ENCODE results near the gene CLIP4. TPM values are rescaled to one million over a fixed set of nuclear protein-coding genes. Genes with fewer than 3 reads are reported as not detected.

Gene CLIP4
- total and polyA plus RNA-seq, 2 donors: 12.5 to 28.2 TPM

GRCh38 chr2:29223851-29224692 is 108.9 kb downstream of the CLIP4 start:
- WGBS: 84% methylated on average over 7 of the region's 7 CpGs
- H3K36me3 ChIP-seq (ENCODE audit: control insufficient read depth in 2 of 2, insufficient read depth in 2 of 2, low read length in 1 of 2): no peaks in the 10 kb centered on the region
- no peak for DNase-seq (ENCODE audit: low read depth in 6 of 9, low spot score in 9 of 9)
- H3K4me1 ChIP-seq (ENCODE audit: control insufficient read depth in 2 of 2, insufficient read depth in 2 of 2, low read length in 2 of 2): no peaks in the 10 kb centered on the region
- H3K4me3 ChIP-seq (ENCODE audit: low read length in 2 of 2): no peak overlapping the region
- H3K27me3 ChIP-seq (ENCODE audit: control insufficient read depth in 2 of 2, insufficient read depth in 1 of 2, low read length in 1 of 2): peaks cover 0 to 2% of the 10 kb centered on the region in 2 donors
- no peak overlapping the region for H3K27ac ChIP-seq (ENCODE audit: low read depth in 1 of 2, low read length in 1 of 2)
- H3K9me3 ChIP-seq (ENCODE audit: control insufficient read depth in 2 of 2, insufficient read depth in 1 of 2, low read length in 1 of 2): no peaks in the 10 kb centered on the region

- Histone ChIP-seq H3K9me3 (ENCODE audit: control insufficient read depth in 2 of 2, insufficient read depth in 1 of 2, low read length in 1 of 2) (no peaks in the 10 kb centered on the region), H3K27ac (ENCODE audit: low read depth in 1 of 2, low read length in 1 of 2) (no peak overlapping the region), H3K4me1 (ENCODE audit: control insufficient read depth in 2 of 2, insufficient read depth in 2 of 2, low read length in 2 of 2) (no peaks in the 10 kb centered on the region), H3K27me3 (ENCODE audit: control insufficient read depth in 2 of 2, insufficient read depth in 1 of 2, low read length in 1 of 2) (peaks cover 0 to 4% of the 10 kb centered on the region in 2 donors), H3K4me3 (ENCODE audit: low read length in 2 of 2) (no peak overlapping the region), H3K36me3 (ENCODE audit: control insufficient read depth in 2 of 2, insufficient read depth in 2 of 2, low read length in 1 of 2) (no peaks in the 10 kb centered on the region)
- WGBS: 92% methylated on average over 17 of the region's 17 CpGs
- no peak for DNase-seq (ENCODE audit: low read depth in 6 of 9, low spot score in 9 of 9)
These were observed 109.7 kb downstream of the CLIP4 start for GRCh38 chr2:29224693-29225551.

- Histone ChIP-seq H3K4me1 (ENCODE audit: control insufficient read depth in 2 of 2, insufficient read depth in 2 of 2, low read length in 2 of 2) (no peaks in the 10 kb centered on the region), H3K27me3 (ENCODE audit: control insufficient read depth in 2 of 2, insufficient read depth in 1 of 2, low read length in 1 of 2) (peaks cover 0 to 4% of the 10 kb centered on the region in 2 donors), H3K9me3 (ENCODE audit: control insufficient read depth in 2 of 2, insufficient read depth in 1 of 2, low read length in 1 of 2) (no peaks in the 10 kb centered on the region), H3K36me3 (ENCODE audit: control insufficient read depth in 2 of 2, insufficient read depth in 2 of 2, low read length in 1 of 2) (no peaks in the 10 kb centered on the region), H3K4me3 (ENCODE audit: low read length in 2 of 2) (no peak overlapping the region), H3K27ac (ENCODE audit: low read depth in 1 of 2, low read length in 1 of 2) (no peak overlapping the region)
- DNase-seq (ENCODE audit: low read depth in 6 of 9, low spot score in 9 of 9): no peak
- 88% methylated on average over 8 of the region's 8 CpGs for WGBS
These were observed 110.6 kb downstream of the CLIP4 start for GRCh38 chr2:29225814-29226213.

GRCh38 chr2:29226375-29226774 is 111.2 kb downstream of the CLIP4 start:
- Histone ChIP-seq H3K36me3 (ENCODE audit: control insufficient read depth in 2 of 2, insufficient read depth in 2 of 2, low read length in 1 of 2) (no peaks in the 10 kb centered on the region), H3K27me3 (ENCODE audit: control insufficient read depth in 2 of 2, insufficient read depth in 1 of 2, low read length in 1 of 2) (peaks cover 0 to 4% of the 10 kb centered on the region in 2 donors), H3K27ac (ENCODE audit: low read depth in 1 of 2, low read length in 1 of 2) (no peak overlapping the region), H3K9me3 (ENCODE audit: control insufficient read depth in 2 of 2, insufficient read depth in 1 of 2, low read length in 1 of 2) (no peaks in the 10 kb centered on the region), H3K4me3 (ENCODE audit: low read length in 2 of 2) (no peak overlapping the region), H3K4me1 (ENCODE audit: control insufficient read depth in 2 of 2, insufficient read depth in 2 of 2, low read length in 2 of 2) (no peaks in the 10 kb centered on the region)
- DNase-seq (ENCODE audit: low read depth in 6 of 9, low spot score in 9 of 9): no peak
- WGBS: 98% methylated on average over 3 of the region's 3 CpGs

- WGBS: 71% methylated on average over 7 of the region's 7 CpGs
These were observed 111.6 kb downstream of the CLIP4 start for GRCh38 chr2:29226808-29227207.

GRCh38 chr2:29227935-29228675 is 112.9 kb downstream of the CLIP4 start:
- no peak overlapping the region for H3K4me3 ChIP-seq (ENCODE audit: low read length in 2 of 2)
- H3K27ac ChIP-seq (ENCODE audit: low read depth in 1 of 2, low read length in 1 of 2): no peak overlapping the region
- peaks cover 0 to 3% of the 10 kb centered on the region in 2 donors for H3K27me3 ChIP-seq (ENCODE audit: control insufficient read depth in 2 of 2, insufficient read depth in 1 of 2, low read length in 1 of 2)
- no peaks in the 10 kb centered on the region for H3K36me3 ChIP-seq (ENCODE audit: control insufficient read depth in 2 of 2, insufficient read depth in 2 of 2, low read length in 1 of 2)
- H3K9me3 ChIP-seq (ENCODE audit: control insufficient read depth in 2 of 2, insufficient read depth in 1 of 2, low read length in 1 of 2): no peaks in the 10 kb centered on the region
- DNase-seq (ENCODE audit: low read depth in 6 of 9, low spot score in 9 of 9): no peak
- 66% methylated on average over 15 of the region's 15 CpGs for whole genome bisulfite sequencing
- no peaks in the 10 kb centered on the region for H3K4me1 ChIP-seq (ENCODE audit: control insufficient read depth in 2 of 2, insufficient read depth in 2 of 2, low read length in 2 of 2)

More at GRCh38 chr2:29226808-29227207, 111.6 kb downstream of the CLIP4 start:
- Histone ChIP-seq H3K27ac (ENCODE audit: low read depth in 1 of 2, low read length in 1 of 2) (no peak overlapping the region), H3K36me3 (ENCODE audit: control insufficient read depth in 2 of 2, insufficient read depth in 2 of 2, low read length in 1 of 2) (no peaks in the 10 kb centered on the region), H3K27me3 (ENCODE audit: control insufficient read depth in 2 of 2, insufficient read depth in 1 of 2, low read length in 1 of 2) (peaks cover 0 to 4% of the 10 kb centered on the region in 2 donors), H3K9me3 (ENCODE audit: control insufficient read depth in 2 of 2, insufficient read depth in 1 of 2, low read length in 1 of 2) (no peaks in the 10 kb centered on the region), H3K4me3 (ENCODE audit: low read length in 2 of 2) (no peak overlapping the region), H3K4me1 (ENCODE audit: control insufficient read depth in 2 of 2, insufficient read depth in 2 of 2, low read length in 2 of 2) (no peaks in the 10 kb centered on the region)
- DNase-seq (ENCODE audit: low read depth in 6 of 9, low spot score in 9 of 9): no peak

- no peaks in the 10 kb centered on the region for H3K36me3 ChIP-seq (ENCODE audit: control insufficient read depth in 2 of 2, insufficient read depth in 2 of 2, low read length in 1 of 2)
- WGBS: 89% methylated on average over 9 of the region's 9 CpGs
- peaks cover 0 to 2% of the 10 kb centered on the region in 2 donors for H3K27me3 ChIP-seq (ENCODE audit: control insufficient read depth in 2 of 2, insufficient read depth in 1 of 2, low read length in 1 of 2)
- no peak for DNase-seq (ENCODE audit: low read depth in 6 of 9, low spot score in 9 of 9)
- H3K4me1 ChIP-seq (ENCODE audit: control insufficient read depth in 2 of 2, insufficient read depth in 2 of 2, low read length in 2 of 2): no peaks in the 10 kb centered on the region
- no peak overlapping the region for H3K27ac ChIP-seq (ENCODE audit: low read depth in 1 of 2, low read length in 1 of 2)
- no peaks in the 10 kb centered on the region for H3K9me3 ChIP-seq (ENCODE audit: control insufficient read depth in 2 of 2, insufficient read depth in 1 of 2, low read length in 1 of 2)
- no peak overlapping the region for H3K4me3 ChIP-seq (ENCODE audit: low read length in 2 of 2)
These were observed 113.7 kb downstream of the CLIP4 start for GRCh38 chr2:29228947-29229346.

GRCh38 chr2:29229640-29230039 is 114.4 kb downstream of the CLIP4 start:
- H3K27me3 ChIP-seq (ENCODE audit: control insufficient read depth in 2 of 2, insufficient read depth in 1 of 2, low read length in 1 of 2): peaks cover 0 to 2% of the 10 kb centered on the region in 2 donors
- no peaks in the 10 kb centered on the region for H3K9me3 ChIP-seq (ENCODE audit: control insufficient read depth in 2 of 2, insufficient read depth in 1 of 2, low read length in 1 of 2)
- 87% methylated on average over 9 of the region's 9 CpGs for WGBS
- no peaks in the 10 kb centered on the region for H3K4me1 ChIP-seq (ENCODE audit: control insufficient read depth in 2 of 2, insufficient read depth in 2 of 2, low read length in 2 of 2)
- H3K4me3 ChIP-seq (ENCODE audit: low read length in 2 of 2): no peak overlapping the region
- no peak for DNase-seq (ENCODE audit: low read depth in 6 of 9, low spot score in 9 of 9)
- H3K36me3 ChIP-seq (ENCODE audit: control insufficient read depth in 2 of 2, insufficient read depth in 2 of 2, low read length in 1 of 2): no peaks in the 10 kb centered on the region
- H3K27ac ChIP-seq (ENCODE audit: low read depth in 1 of 2, low read length in 1 of 2): no peak overlapping the region

All from thymus (tissue), 11 donors.